Measurements from ENCODE around the gene ZBED2.

DNA sequence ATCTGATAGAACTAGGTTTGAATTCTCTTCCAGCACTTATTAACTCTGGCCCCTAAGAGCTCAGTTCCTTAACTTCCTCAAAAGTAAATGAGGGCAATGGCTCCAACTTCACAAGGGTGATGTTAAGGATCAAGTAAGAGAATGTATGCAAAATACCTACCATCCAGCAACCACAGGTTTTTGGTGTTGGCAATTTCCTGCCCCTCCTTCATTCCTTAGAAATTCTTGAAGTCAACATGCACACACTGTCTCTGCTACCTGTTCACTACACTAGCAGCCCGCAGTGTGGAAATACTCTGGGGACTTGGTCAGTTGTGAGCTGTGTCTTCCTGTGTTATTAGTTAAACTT lies 5.0 kb downstream of the ZBED2 start:
- TF ChIP-seq, protein P1, sequence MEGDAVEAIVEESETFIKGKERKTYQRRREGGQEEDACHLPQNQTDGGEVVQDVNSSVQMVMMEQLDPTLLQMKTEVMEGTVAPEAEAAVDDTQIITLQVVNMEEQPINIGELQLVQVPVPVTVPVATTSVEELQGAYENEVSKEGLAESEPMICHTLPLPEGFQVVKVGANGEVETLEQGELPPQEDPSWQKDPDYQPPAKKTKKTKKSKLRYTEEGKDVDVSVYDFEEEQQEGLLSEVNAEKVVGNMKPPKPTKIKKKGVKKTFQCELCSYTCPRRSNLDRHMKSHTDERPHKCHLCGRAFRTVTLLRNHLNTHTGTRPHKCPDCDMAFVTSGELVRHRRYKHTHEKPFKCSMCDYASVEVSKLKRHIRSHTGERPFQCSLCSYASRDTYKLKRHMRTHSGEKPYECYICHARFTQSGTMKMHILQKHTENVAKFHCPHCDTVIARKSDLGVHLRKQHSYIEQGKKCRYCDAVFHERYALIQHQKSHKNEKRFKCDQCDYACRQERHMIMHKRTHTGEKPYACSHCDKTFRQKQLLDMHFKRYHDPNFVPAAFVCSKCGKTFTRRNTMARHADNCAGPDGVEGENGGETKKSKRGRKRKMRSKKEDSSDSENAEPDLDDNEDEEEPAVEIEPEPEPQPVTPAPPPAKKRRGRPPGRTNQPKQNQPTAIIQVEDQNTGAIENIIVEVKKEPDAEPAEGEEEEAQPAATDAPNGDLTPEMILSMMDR (IDR thresholded peaks at IDR 0.05), result no peak
- no peak for TF ChIP-seq NPAS2 (CRISPR knock-in tag; IDR thresholded peaks at IDR 0.05; ENCODE audit: borderline replicate concordance)
